BLaER1 treated with 17β-estradiol and CSF1 and Interleukin-3, amounts not matched to agents 10 nM and 100 nM (cell line): ENCODE results near the gene TADA2A.

ENCODE experiments used
- H3K27ac ChIP-seq, 11 experiments: shearing (Covaris generic); formaldehyde crosslinking; 2 replicates each; pipeline ENCODE4 v1.8.1; 2022
- H3K27me3 ChIP-seq, 11 experiments: shearing (Covaris generic); formaldehyde crosslinking; 2 replicates each; pipeline ENCODE4 v1.8.1; 2022
- H3K36me3 ChIP-seq, 11 experiments: shearing (Covaris generic); formaldehyde crosslinking; 2 replicates each; pipeline ENCODE4 v1.8.1; 2022
- H3K4me1 ChIP-seq, 10 experiments: shearing (Covaris generic); formaldehyde crosslinking; 2 replicates each; pipeline ENCODE4 v1.8.1; 2022
- H3K4me2 ChIP-seq, 11 experiments: shearing (Covaris generic); formaldehyde crosslinking; 2 replicates each; pipeline ENCODE4 v1.8.1; 2022
- H3K4me3 ChIP-seq, 10 experiments: shearing (Covaris generic); formaldehyde crosslinking; 2 replicates each; pipeline ENCODE4 v1.8.1; 2022
- H3K9ac ChIP-seq, 11 experiments: shearing (Covaris generic); formaldehyde crosslinking; 2 replicates each; pipeline ENCODE4 v1.8.1; 2022
- H3K9me3 ChIP-seq, 11 experiments: shearing (Covaris generic); formaldehyde crosslinking; replicated peaks in 1 of 11; 2 replicates each; pipeline ENCODE4 v1.8.1; 2022
- H4K20me1 ChIP-seq, 11 experiments: shearing (Covaris generic); formaldehyde crosslinking; 2 replicates each; pipeline ENCODE4 v1.8.1; 2022
- Cebpa-rat ChIP-seq, 11 experiments: shearing (Covaris generic); IDR thresholded peaks; 2 replicates each; pipeline ENCODE4 v1.8.1; 2022

TADA2A gene

GRCh38 chr17:37465069-37465616, 58.5 kb downstream of the TADA2A start:
- no peak overlapping the region for H3K4me2 ChIP-seq
- no peak overlapping the region for H3K9ac ChIP-seq
- H3K27me3 ChIP-seq: no peaks in the 10 kb centered on the region
- no peaks in the 10 kb centered on the region for H3K4me1 ChIP-seq
- no peaks in the 10 kb centered on the region; a peak in 1 of 22 replicates for H4K20me1 ChIP-seq
- H3K4me3 ChIP-seq: no peak overlapping the region
- H3K9me3 ChIP-seq: no peaks in the 10 kb centered on the region
- no peak overlapping the region for H3K27ac ChIP-seq
- TF ChIP-seq Cebpa-rat (IDR thresholded peaks at IDR 0.05): no peak
- H3K36me3 ChIP-seq: peaks cover 90 to 100% (median 97%) of the 10 kb centered on the region in 11 experiments

- H4K20me1 ChIP-seq: no peaks in the 10 kb centered on the region; a peak in 1 of 22 replicates
- no peaks in the 10 kb centered on the region for H3K4me1 ChIP-seq
- no peaks in the 10 kb centered on the region for H3K27me3 ChIP-seq
- no peak overlapping the region for H3K9ac ChIP-seq
- H3K4me3 ChIP-seq: no peak overlapping the region
- H3K9me3 ChIP-seq: no peaks in the 10 kb centered on the region
- no peak for TF ChIP-seq Cebpa-rat (IDR thresholded peaks at IDR 0.05)
- no peak overlapping the region for H3K27ac ChIP-seq
- H3K4me2 ChIP-seq: no peak overlapping the region
- H3K36me3 ChIP-seq: peaks cover 90 to 100% (median 98%) of the 10 kb centered on the region in 11 experiments
These were observed 59.8 kb downstream of the TADA2A start for GRCh38 chr17:37466471-37466870.

- H3K27ac ChIP-seq: no peak overlapping the region
- peaks cover 97 to 100% (median 100%) of the 10 kb centered on the region in 11 experiments for H3K36me3 ChIP-seq
- no peaks in the 10 kb centered on the region for H3K27me3 ChIP-seq
- no peaks in the 10 kb centered on the region for H3K9me3 ChIP-seq
- H3K9ac ChIP-seq: no peak overlapping the region
- H3K4me3 ChIP-seq: no peak overlapping the region
- no peak for TF ChIP-seq Cebpa-rat (IDR thresholded peaks at IDR 0.05)
- H4K20me1 ChIP-seq: no peaks in the 10 kb centered on the region
- H3K4me1 ChIP-seq: peaks cover 0 to 2% (median under 1%) of the 10 kb centered on the region in 10 experiments; a peak in 9 of 20 replicates
- H3K4me2 ChIP-seq: no peak overlapping the region
These were observed 63.5 kb downstream of the TADA2A start for GRCh38 chr17:37470181-37470580.

- peaks cover 87 to 100% (median 98%) of the 10 kb centered on the region in 11 experiments for H3K36me3 ChIP-seq
- H3K4me2 ChIP-seq: peak overlapping the region in 3 of 11 experiments; percentile 29 to 56 (median 52); a peak in 4 of 22 replicates
These were observed 69.2 kb downstream of the TADA2A start for GRCh38 chr17:37475731-37476420.

GRCh38 chr17:37476431-37477120, 69.9 kb downstream of the TADA2A start:
- H3K4me1 ChIP-seq: peaks cover 0 to 26% (median 16%) of the 10 kb centered on the region in 10 experiments; a peak in 18 of 20 replicates
- H3K36me3 ChIP-seq: peaks cover 80 to 96% (median 92%) of the 10 kb centered on the region in 11 experiments
- H3K27ac ChIP-seq: peak overlapping the region in 2 of 11 experiments; percentile 2 to 56; a peak in 2 of 22 replicates
- peak overlapping the region in 2 of 11 experiments; percentile 29 to 52; a peak in 2 of 22 replicates for H3K4me2 ChIP-seq
- H3K9me3 ChIP-seq: no peaks in the 10 kb centered on the region
- H3K27me3 ChIP-seq: no peaks in the 10 kb centered on the region
- H3K4me3 ChIP-seq: no peak overlapping the region
- no peak for TF ChIP-seq Cebpa-rat (IDR thresholded peaks at IDR 0.05)
- H3K9ac ChIP-seq: no peak overlapping the region
- no peaks in the 10 kb centered on the region for H4K20me1 ChIP-seq

More at GRCh38 chr17:37475731-37476420, 69.2 kb downstream of the TADA2A start:
- TF ChIP-seq Cebpa-rat (IDR thresholded peaks at IDR 0.05): no peak
- H4K20me1 ChIP-seq: no peaks in the 10 kb centered on the region
- H3K9ac ChIP-seq: no peak overlapping the region; a peak in 2 of 22 replicates
- H3K9me3 ChIP-seq: no peaks in the 10 kb centered on the region
- H3K4me1 ChIP-seq: peaks cover 0 to 19% (median 11%) of the 10 kb centered on the region in 10 experiments; a peak in 12 of 20 replicates
- no peaks in the 10 kb centered on the region for H3K27me3 ChIP-seq
- peak overlapping the region in 5 of 11 experiments; percentile 2 to 56 (median 54); a peak in 6 of 22 replicates for H3K27ac ChIP-seq
- no peak overlapping the region for H3K4me3 ChIP-seq

- H3K27ac ChIP-seq: no peak overlapping the region
- H3K9ac ChIP-seq: no peak overlapping the region
- peaks cover 64 to 79% (median 76%) of the 10 kb centered on the region in 11 experiments for H3K36me3 ChIP-seq
These were observed 71.5 kb downstream of the TADA2A start for GRCh38 chr17:37478187-37478586.

GRCh38 chr17:37479025-37479424, 72.3 kb downstream of the TADA2A start:
- TF ChIP-seq Cebpa-rat (IDR thresholded peaks at IDR 0.05): no peak
- Histone ChIP-seq H3K36me3 (peaks cover 56 to 71% (median 67%) of the 10 kb centered on the region in 11 experiments), H3K4me3 (no peak overlapping the region), H3K9ac (no peak overlapping the region), H3K27ac (no peak overlapping the region), H4K20me1 (no peaks in the 10 kb centered on the region), H3K4me2 (no peak overlapping the region), H3K27me3 (no peaks in the 10 kb centered on the region), H3K4me1 (peaks cover 20 to 50% (median 38%) of the 10 kb centered on the region in 10 experiments), H3K9me3 (no peaks in the 10 kb centered on the region)

More at GRCh38 chr17:37478187-37478586, 71.5 kb downstream of the TADA2A start:
- H3K4me2 ChIP-seq: no peak overlapping the region
- no peaks in the 10 kb centered on the region for H4K20me1 ChIP-seq
- H3K9me3 ChIP-seq: no peaks in the 10 kb centered on the region
- H3K4me3 ChIP-seq: no peak overlapping the region
- no peaks in the 10 kb centered on the region for H3K27me3 ChIP-seq
- no peak for TF ChIP-seq Cebpa-rat (IDR thresholded peaks at IDR 0.05)
- peaks cover 11 to 42% (median 30%) of the 10 kb centered on the region in 10 experiments for H3K4me1 ChIP-seq

- H3K9me3 ChIP-seq: no peaks in the 10 kb centered on the region
- H4K20me1 ChIP-seq: no peaks in the 10 kb centered on the region
- H3K9ac ChIP-seq: no peak overlapping the region
- peak overlapping the region in 2 of 11 experiments; percentile 81 to 83; a peak in 3 of 22 replicates for H3K27ac ChIP-seq
- H3K4me3 ChIP-seq: no peak overlapping the region
- peaks cover 45 to 57% (median 53%) of the 10 kb centered on the region in 11 experiments for H3K36me3 ChIP-seq
- peaks cover 26 to 48% (median 43%) of the 10 kb centered on the region in 10 experiments for H3K4me1 ChIP-seq
- H3K27me3 ChIP-seq: no peaks in the 10 kb centered on the region
- peak overlapping the region in 1 of 11 experiments; percentile 9; a peak in 1 of 22 replicates for H3K4me2 ChIP-seq
- no peak for TF ChIP-seq Cebpa-rat (IDR thresholded peaks at IDR 0.05)
These were observed 73.7 kb downstream of the TADA2A start for GRCh38 chr17:37480427-37480826.
